Neural progenitor cell (in vitro differentiated cells): ENCODE measurements around the gene ELK1. TPM values are rescaled to one million over a fixed set of nuclear protein-coding genes. Genes with fewer than 3 reads are reported as not detected.
"Not testable (repeated sequence)": the region's sequence is repeated elsewhere in the genome, so short reads cannot be mapped to it uniquely, and the experiment has no call there.

ENCODE experiments used
- DNase-seq: peaks from one replicate; pipeline ENCODE4 v3.0.0-alpha.2; 2016; ENCODE audit warnings: low spot score
- H2AFZ ChIP-seq: fragments of 200-600 bp; sonication (generic); replicated peaks from 2 replicates; pipeline ENCODE4 v1.6.1; 2016; ENCODE audit warnings: antibody characterized with exemption
- H3F3A ChIP-seq: fragments of 200-600 bp; sonication (generic); 2 replicates; pipeline ENCODE4 v1.6.1; 2016; ENCODE audit warnings: antibody characterized with exemption, low read depth
- H3K27ac ChIP-seq: fragments of 200-600 bp; sonication (generic); 2 replicates; pipeline ENCODE4 v1.5.1; 2016; ENCODE audit warnings: mild to moderate bottlenecking
- H3K27me3 ChIP-seq: fragments of 200-600 bp; sonication (generic); 2 replicates; pipeline ENCODE4 v1.6.1; 2016; ENCODE audit warnings: mild to moderate bottlenecking, moderate library complexity
- H3K36me3 ChIP-seq: fragments of 200-600 bp; sonication (generic); 2 replicates; pipeline ENCODE4 v1.5.1; 2016
- H3K4me1 ChIP-seq: fragments of 200-600 bp; sonication (generic); 2 replicates; pipeline ENCODE4 v1.6.1; 2016; ENCODE audit warnings: mixed run types
- H3K4me2 ChIP-seq: fragments of 200-600 bp; sonication (generic); 2 replicates; pipeline ENCODE4 v1.6.1; 2016
- H3K4me3 ChIP-seq: fragments of 200-600 bp; sonication (generic); 2 replicates; pipeline ENCODE4 v1.5.1; 2016
- H3K79me2 ChIP-seq: fragments of 200-600 bp; sonication (generic); 2 replicates; pipeline ENCODE4 v1.6.1; 2016; ENCODE audit warnings: low read depth
- H3K9ac ChIP-seq: fragments of 200-600 bp; sonication (generic); 2 replicates; pipeline ENCODE4 v1.6.1; 2016
- H3K9me3 ChIP-seq: fragments of 200-600 bp; sonication (generic); 2 replicates; pipeline ENCODE4 v1.5.1; 2016; ENCODE audit warnings: low read depth
- H4K20me1 ChIP-seq: fragments of 200-600 bp; sonication (generic); 2 replicates; pipeline ENCODE4 v1.6.1; 2016; ENCODE audit warnings: low read depth
- H3K27ac Mint-ChIP-seq: 3 replicates; pipeline ENCODE4 v1.8.0; 2021; ENCODE audit warnings: mixed read lengths
- H3K27me3 Mint-ChIP-seq: 2 replicates; pipeline ENCODE4 v1.8.0; 2022; ENCODE audit warnings: low read depth, mild to moderate bottlenecking, inconsistent platforms, moderate library complexity, mixed read lengths; ENCODE audit not compliant: insufficient read depth
- H3K36me3 Mint-ChIP-seq: 3 replicates; pipeline ENCODE4 v1.8.0; 2021; ENCODE audit warnings: mixed read lengths
- H3K4me1 Mint-ChIP-seq: 3 replicates; pipeline ENCODE4 v1.8.0; 2021; ENCODE audit warnings: mixed read lengths
- H3K4me3 Mint-ChIP-seq: 3 replicates; pipeline ENCODE4 v1.8.0; 2021; ENCODE audit warnings: mild to moderate bottlenecking, moderate library complexity, mixed read lengths
- H3K9me3 Mint-ChIP-seq: 3 replicates; pipeline ENCODE4 v1.8.0; 2020; ENCODE audit warnings: mixed read lengths
- EZH2 ChIP-seq: fragments of 200-600 bp; sonication (generic); IDR thresholded peaks from 2 replicates; pipeline ENCODE4 v1.6.1; 2017; ENCODE audit warnings: antibody characterized with exemption, mild to moderate bottlenecking, moderate library complexity
- EZH2phosphoT487 ChIP-seq: fragments of 200-600 bp; sonication (generic); IDR thresholded peaks from 2 replicates; pipeline ENCODE4 v1.6.1; 2017; ENCODE audit warnings: antibody characterized with exemption
- total RNA-seq: library from RNA; depleted of rRNA; stranded (reverse); fragments of >200 nt; gene quantifications from 2 replicates; pipeline ENCODE4 v1.2.3, GENCODE V29; 2015; ENCODE audit warnings: low replicate concordance
- TF ChIP-seq, protein P1 (sequence below): fragments of 200-600 bp; sonication (generic); IDR thresholded peaks from 2 replicates; pipeline ENCODE4 v1.5.1; 2017; ENCODE audit warnings: antibody characterized with exemption, mild to moderate bottlenecking

The ELK1 gene
- total RNA-seq, 1 donor from 2014 or later = 16.6 TPM

- Histone ChIP-seq H4K20me1 (no peaks in the 10 kb centered on the region), H2AFZ (no peak overlapping the region), H3K27ac (no peak overlapping the region), H3K36me3 (no peaks in the 10 kb centered on the region), H3K4me3 (no peak overlapping the region), H3K9me3 (peaks cover 8% of the 10 kb centered on the region), H3K27me3 (no peaks in the 10 kb centered on the region), H3K4me2 (no peak overlapping the region), H3K4me1 (no peaks in the 10 kb centered on the region), H3F3A (no peaks in the 10 kb centered on the region), H3K9ac (no peak overlapping the region), H3K79me2 (no peaks in the 10 kb centered on the region)
- Mint-ChIP-seq H3K4me1 (peaks cover 4% of the 10 kb centered on the region), H3K27ac (no peak overlapping the region), H3K9me3 (peaks cover 10% of the 10 kb centered on the region), H3K4me3 (no peak overlapping the region), H3K36me3 (no peaks in the 10 kb centered on the region), H3K27me3 (no peaks in the 10 kb centered on the region)
- DNase-seq = no peak
- TF ChIP-seq EZH2 (no peak), EZH2phosphoT487 (no peak)
- TF ChIP-seq, protein P1, sequence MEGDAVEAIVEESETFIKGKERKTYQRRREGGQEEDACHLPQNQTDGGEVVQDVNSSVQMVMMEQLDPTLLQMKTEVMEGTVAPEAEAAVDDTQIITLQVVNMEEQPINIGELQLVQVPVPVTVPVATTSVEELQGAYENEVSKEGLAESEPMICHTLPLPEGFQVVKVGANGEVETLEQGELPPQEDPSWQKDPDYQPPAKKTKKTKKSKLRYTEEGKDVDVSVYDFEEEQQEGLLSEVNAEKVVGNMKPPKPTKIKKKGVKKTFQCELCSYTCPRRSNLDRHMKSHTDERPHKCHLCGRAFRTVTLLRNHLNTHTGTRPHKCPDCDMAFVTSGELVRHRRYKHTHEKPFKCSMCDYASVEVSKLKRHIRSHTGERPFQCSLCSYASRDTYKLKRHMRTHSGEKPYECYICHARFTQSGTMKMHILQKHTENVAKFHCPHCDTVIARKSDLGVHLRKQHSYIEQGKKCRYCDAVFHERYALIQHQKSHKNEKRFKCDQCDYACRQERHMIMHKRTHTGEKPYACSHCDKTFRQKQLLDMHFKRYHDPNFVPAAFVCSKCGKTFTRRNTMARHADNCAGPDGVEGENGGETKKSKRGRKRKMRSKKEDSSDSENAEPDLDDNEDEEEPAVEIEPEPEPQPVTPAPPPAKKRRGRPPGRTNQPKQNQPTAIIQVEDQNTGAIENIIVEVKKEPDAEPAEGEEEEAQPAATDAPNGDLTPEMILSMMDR = no peak
Measured at GRCh38 chrX:47687263-47687662, 36.9 kb upstream of the ELK1 start.

GRCh38 chrX:47683829-47684205, 33.5 kb upstream of the ELK1 start:
- DNase-seq = no peak
- H3K4me3 ChIP-seq = no peak overlapping the region
- no peak for TF ChIP-seq EZH2
- no peak for TF ChIP-seq EZH2phosphoT487
- TF ChIP-seq, protein P1 = no peak
- no peak overlapping the region for H3K27ac ChIP-seq
- no peaks in the 10 kb centered on the region for H3F3A ChIP-seq
- no peaks in the 10 kb centered on the region for H3K4me1 ChIP-seq
- H2AFZ ChIP-seq = no peak overlapping the region
- H3K27me3 ChIP-seq = no peaks in the 10 kb centered on the region
- no peaks in the 10 kb centered on the region for H3K9me3 ChIP-seq
- no peaks in the 10 kb centered on the region for H4K20me1 ChIP-seq
- H3K4me1 Mint-ChIP-seq = peaks cover 4% of the 10 kb centered on the region
- H3K9me3 Mint-ChIP-seq = peaks cover 2% of the 10 kb centered on the region
- H3K79me2 ChIP-seq = no peaks in the 10 kb centered on the region
- no peak overlapping the region for H3K4me2 ChIP-seq
- no peaks in the 10 kb centered on the region for H3K36me3 Mint-ChIP-seq
- no peak overlapping the region for H3K9ac ChIP-seq
- H3K27me3 Mint-ChIP-seq = no peaks in the 10 kb centered on the region
- H3K36me3 ChIP-seq = no peaks in the 10 kb centered on the region
- no peak overlapping the region for H3K27ac Mint-ChIP-seq
- no peak overlapping the region for H3K4me3 Mint-ChIP-seq

GRCh38 chrX:47683184-47683828, 32.9 kb upstream of the ELK1 start:
- no peak for TF ChIP-seq EZH2
- no peak for TF ChIP-seq EZH2phosphoT487
- no peak overlapping the region for H2AFZ ChIP-seq
- no peak overlapping the region for H3K4me3 ChIP-seq
- Mint-ChIP-seq H3K36me3 (no peaks in the 10 kb centered on the region), H3K27ac (no peak overlapping the region), H3K4me3 (no peak overlapping the region), H3K4me1 (peaks cover 4% of the 10 kb centered on the region), H3K9me3 (peaks cover 2% of the 10 kb centered on the region), H3K27me3 (no peaks in the 10 kb centered on the region)
- DNase-seq = no peak
- no peaks in the 10 kb centered on the region for H3K27me3 ChIP-seq
- no peaks in the 10 kb centered on the region for H3K36me3 ChIP-seq
- H3K9ac ChIP-seq = no peak overlapping the region
- H4K20me1 ChIP-seq = no peaks in the 10 kb centered on the region
- no peaks in the 10 kb centered on the region for H3F3A ChIP-seq
- H3K79me2 ChIP-seq = no peaks in the 10 kb centered on the region
- H3K27ac ChIP-seq = no peak overlapping the region
- no peaks in the 10 kb centered on the region for H3K9me3 ChIP-seq
- no peaks in the 10 kb centered on the region for H3K4me1 ChIP-seq
- H3K4me2 ChIP-seq = no peak overlapping the region

GRCh38 chrX:47675959-47676859, 25.8 kb upstream of the ELK1 start:
- not testable (repeated sequence) for H3K79me2 ChIP-seq, DNase-seq, H3K4me3 Mint-ChIP-seq, H3K36me3 ChIP-seq, H3K9ac ChIP-seq, H3K4me1 ChIP-seq, H3K36me3 Mint-ChIP-seq, H3K27me3 Mint-ChIP-seq, H3K4me2 ChIP-seq, H4K20me1 ChIP-seq, H3K27me3 ChIP-seq, H3K27ac ChIP-seq, H3K9me3 ChIP-seq, H2AFZ ChIP-seq, H3K27ac Mint-ChIP-seq, H3F3A ChIP-seq, H3K4me3 ChIP-seq, H3K4me1 Mint-ChIP-seq
- H3K9me3 Mint-ChIP-seq = peaks cover 16% of the 10 kb centered on the region
